GM18519 (cell line): ENCODE data around the gene S100A9.
"Not testable (repeated sequence)": the region's sequence is repeated elsewhere in the genome, so short reads cannot be mapped to it uniquely, and the experiment has no call there.

Experiments
- ATAC-seq: cut with Tn5 transposase; IDR thresholded peaks from one replicate; pipeline ENCODE4 v1.9.1; 2021; ENCODE audit warnings: mild to moderate bottlenecking, moderate library complexity; ENCODE audit not compliant: unreplicated experiment, low FRiP score

The S100A9 gene

GRCh38 chr1:153403421-153404085, 45.9 kb downstream of the S100A9 start:
- no peak for ATAC-seq

GRCh38 chr1:153404086-153404635, 46.5 kb downstream of the S100A9 start:
- no peak for ATAC-seq

GRCh38 chr1:153404768-153405167, 47.1 kb downstream of the S100A9 start:
- no peak for ATAC-seq

GRCh38 chr1:153405825-153406599, 48.4 kb downstream of the S100A9 start:
- ATAC-seq = not testable (repeated sequence)

DNA sequence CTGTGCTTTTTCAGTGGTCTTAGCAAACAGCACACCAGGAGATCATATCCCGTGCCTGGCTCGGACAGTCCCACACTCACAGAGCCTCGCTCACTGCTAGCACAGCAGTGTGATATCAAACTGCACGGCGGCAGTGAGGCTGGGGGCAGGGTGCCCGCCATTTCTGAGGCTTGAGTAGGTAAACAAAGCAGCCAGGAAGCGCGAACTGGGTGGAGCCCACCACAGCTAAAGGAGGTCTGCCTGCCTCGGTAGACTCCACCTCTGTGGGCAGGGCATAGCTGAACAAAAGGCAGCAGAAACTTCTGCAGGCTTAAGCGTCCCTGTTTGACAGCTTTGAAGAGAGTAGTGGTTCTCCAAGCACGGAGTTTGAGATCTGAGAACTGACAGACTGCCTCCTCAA, 49.6 kb downstream of the S100A9 start:
- not testable (repeated sequence) for ATAC-seq
